ENCODE measurements around the gene ZNF711. TPM values are rescaled to one million over a fixed set of nuclear protein-coding genes. Genes with fewer than 3 reads are reported as not detected.

ZNF711 gene
- total and polyA plus RNA-seq, 2 of the 13 experiments (the other 11 are each of a cell fraction or from before 2014, with no cell fraction given) = 3.8 to 6.0 TPM

DNA sequence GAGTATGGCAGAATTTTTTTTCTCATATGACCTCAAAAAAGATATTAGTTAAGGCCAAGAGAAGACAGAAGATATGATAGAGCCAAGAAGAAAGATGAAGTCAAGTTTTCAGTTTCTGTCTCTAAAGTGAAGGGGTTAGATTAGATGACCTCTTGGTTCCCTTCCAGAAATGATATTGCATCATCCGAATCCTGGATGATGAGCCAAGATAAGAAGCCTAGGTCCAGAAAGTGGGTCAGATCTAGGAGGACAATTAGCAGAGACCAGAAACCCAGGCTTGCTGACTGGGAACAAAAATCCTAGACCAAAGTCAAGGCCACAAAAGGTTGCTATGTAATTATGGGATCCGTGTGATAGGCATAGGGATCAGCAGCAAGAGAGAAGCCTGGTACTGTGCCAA lies 20.4 kb upstream of the ZNF711 start:
- Histone ChIP-seq H3K9me3 (ENCODE audit: low read length) (no peaks in the 10 kb centered on the region), H3K4me1 (ENCODE audit: insufficient read depth, low read length) (no peaks in the 10 kb centered on the region), H3K27me3 (ENCODE audit: control insufficient read depth in 1 of 2, insufficient read depth in 2 of 2, low read length in 2 of 2) (no peaks in the 10 kb centered on the region), H4K20me1 (ENCODE audit: insufficient read depth, low read length) (no peaks in the 10 kb centered on the region), H3K4me3 (replicated peaks in 1 of 3; ENCODE audit: insufficient read depth in 1 of 3, low read depth in 2 of 3, low read length in 3 of 3) (no peak overlapping the region), H3K9ac (ENCODE audit: insufficient read depth, low read depth, low read length) (no peak overlapping the region), H2AFZ (ENCODE audit: low read length) (no peak overlapping the region), H3K36me3 (replicated peaks in 1 of 2; ENCODE audit: control insufficient read depth in 1 of 2, insufficient read depth in 2 of 2, low read length in 2 of 2) (no peaks in the 10 kb centered on the region), H3K4me2 (ENCODE audit: low read depth, low read length) (no peak overlapping the region), H3K79me2 (ENCODE audit: insufficient read depth, low read length) (no peaks in the 10 kb centered on the region), H3K27ac (ENCODE audit: extremely low read length, insufficient read depth, low read length) (no peak overlapping the region)
- in situ Hi-C loops (cut with HindIII; ENCODE audit: extremely low pct_ligation_motif_present, low pct_unique_long_range_greater_than_20kb) = no loop called here
- CTCF ChIA-PET (ENCODE audit: low intra/inter-chr PET ratio, low total read pairs) = no interaction called here
- DNase-seq (ENCODE audit: low spot score) (no peak), ATAC-seq (no peak), FAIRE-seq (no peak)
- no TSS peak for BruUV-seq (replicated peaks)
- TF ChIP-seq TEAD2 (CRISPR knock-in tag; IDR thresholded peaks at IDR 0.05) (no peak), ATF7 (IDR thresholded peaks at IDR 0.05) (0 out of 2 replicates have a peak, but pooled peaks have one; percentile 29), ATF7 (CRISPR knock-in tag; IDR thresholded peaks at IDR 0.05) (no peak)
- TF ChIP-seq, protein P1, sequence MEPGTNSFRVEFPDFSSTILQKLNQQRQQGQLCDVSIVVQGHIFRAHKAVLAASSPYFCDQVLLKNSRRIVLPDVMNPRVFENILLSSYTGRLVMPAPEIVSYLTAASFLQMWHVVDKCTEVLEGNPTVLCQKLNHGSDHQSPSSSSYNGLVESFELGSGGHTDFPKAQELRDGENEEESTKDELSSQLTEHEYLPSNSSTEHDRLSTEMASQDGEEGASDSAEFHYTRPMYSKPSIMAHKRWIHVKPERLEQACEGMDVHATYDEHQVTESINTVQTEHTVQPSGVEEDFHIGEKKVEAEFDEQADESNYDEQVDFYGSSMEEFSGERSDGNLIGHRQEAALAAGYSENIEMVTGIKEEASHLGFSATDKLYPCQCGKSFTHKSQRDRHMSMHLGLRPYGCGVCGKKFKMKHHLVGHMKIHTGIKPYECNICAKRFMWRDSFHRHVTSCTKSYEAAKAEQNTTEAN (CRISPR knock-in tag; conservative IDR thresholded peaks at IDR 0.05) = no peak
- intact Hi-C loops (cut with micrococcal nuclease; ENCODE audit: unreplicated experiment) = no loop called here
- POLR2A ChIA-PET = no interaction called here
- 14% methylated on average over 2 of the region's 2 CpGs for WGBS (ENCODE audit: low lambda C conversion rate)

DNA sequence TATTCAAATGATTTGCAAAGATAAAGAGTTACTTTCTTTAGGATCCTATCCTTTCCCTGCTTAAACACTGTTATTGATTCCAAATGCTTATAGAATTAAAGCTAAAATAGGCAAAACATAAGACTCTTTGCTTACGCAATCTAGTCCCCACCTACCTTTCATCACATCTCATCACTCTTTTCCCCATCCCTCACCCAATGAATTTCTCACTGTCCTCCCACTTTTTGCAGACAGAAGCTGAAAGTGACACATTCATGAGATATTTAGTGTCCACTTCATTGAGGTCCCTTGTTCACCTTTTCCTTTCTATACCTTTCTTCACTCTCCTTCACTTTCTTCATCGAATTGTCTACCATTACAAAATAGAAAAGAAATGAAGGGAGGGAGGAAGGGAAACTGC lies 636 bp upstream of the ZNF711 start:
- 45% methylated on average over 2 of the region's 2 CpGs for WGBS (ENCODE audit: low lambda C conversion rate)
- in situ Hi-C loops (cut with HindIII; ENCODE audit: extremely low pct_ligation_motif_present, low pct_unique_long_range_greater_than_20kb) = no loop called here

More for the DNA sequence above, 636 bp upstream of the ZNF711 start:
- BruUV-seq (replicated peaks) = no TSS peak
- Histone ChIP-seq H3K4me2 (ENCODE audit: low read depth, low read length) (peak overlapping the region; percentile 74), H2AFZ (ENCODE audit: low read length) (no peak overlapping the region), H3K27ac (ENCODE audit: extremely low read length, insufficient read depth, low read length) (no peak overlapping the region), H3K36me3 (replicated peaks in 1 of 2; ENCODE audit: control insufficient read depth in 1 of 2, insufficient read depth in 2 of 2, low read length in 2 of 2) (no peaks in the 10 kb centered on the region), H3K9me3 (ENCODE audit: low read length) (no peaks in the 10 kb centered on the region), H4K20me1 (ENCODE audit: insufficient read depth, low read length) (no peaks in the 10 kb centered on the region), H3K4me3 (replicated peaks in 1 of 3; ENCODE audit: insufficient read depth in 1 of 3, low read depth in 2 of 3, low read length in 3 of 3) (peak overlapping the region; percentile 75 to 84 (median 78); a peak in 3 of 6 replicates), H3K4me1 (ENCODE audit: insufficient read depth, low read length) (no peaks in the 10 kb centered on the region), H3K9ac (ENCODE audit: insufficient read depth, low read depth, low read length) (no peak overlapping the region), H3K79me2 (ENCODE audit: insufficient read depth, low read length) (no peaks in the 10 kb centered on the region), H3K27me3 (ENCODE audit: control insufficient read depth in 1 of 2, insufficient read depth in 2 of 2, low read length in 2 of 2) (no peaks in the 10 kb centered on the region; a peak in 1 of 5 replicates)
- CTCF ChIA-PET (ENCODE audit: low intra/inter-chr PET ratio, low total read pairs) = no interaction called here
- no peak for ATAC-seq
- FAIRE-seq = no peak
- TF ChIP-seq MAZ (IDR thresholded peaks at IDR 0.05; ENCODE audit: borderline replicate concordance, low read depth, low read length) (no peak), MAZ (CRISPR knock-in tag; IDR thresholded peaks at IDR 0.05; ENCODE audit: low read depth) (no peak), CEBPB (IDR thresholded peaks at IDR 0.05; ENCODE audit: borderline replicate concordance, low read depth, low read length) (peak; percentile 52; the same call in 1 of the 2 replicates), ZNF563 (CRISPR knock-in tag; IDR thresholded peaks at IDR 0.05) (no peak), NR2C2 (CRISPR knock-in tag; IDR thresholded peaks at IDR 0.05; ENCODE audit: borderline replicate concordance) (no peak), ZSCAN22 (CRISPR knock-in tag; IDR thresholded peaks at IDR 0.05) (no peak), KLF12 (CRISPR knock-in tag; IDR thresholded peaks at IDR 0.05; ENCODE audit: borderline replicate concordance) (no peak), CEBPG (CRISPR knock-in tag; IDR thresholded peaks at IDR 0.05) (peak; percentile 23; the same call in 1 of the 2 replicates), KDM6A (CRISPR knock-in tag; IDR thresholded peaks at IDR 0.05; ENCODE audit: low read depth) (no peak), ZNF207 (IDR thresholded peaks at IDR 0.05; ENCODE audit: borderline replicate concordance) (no peak)
- TF ChIP-seq, protein P2, sequence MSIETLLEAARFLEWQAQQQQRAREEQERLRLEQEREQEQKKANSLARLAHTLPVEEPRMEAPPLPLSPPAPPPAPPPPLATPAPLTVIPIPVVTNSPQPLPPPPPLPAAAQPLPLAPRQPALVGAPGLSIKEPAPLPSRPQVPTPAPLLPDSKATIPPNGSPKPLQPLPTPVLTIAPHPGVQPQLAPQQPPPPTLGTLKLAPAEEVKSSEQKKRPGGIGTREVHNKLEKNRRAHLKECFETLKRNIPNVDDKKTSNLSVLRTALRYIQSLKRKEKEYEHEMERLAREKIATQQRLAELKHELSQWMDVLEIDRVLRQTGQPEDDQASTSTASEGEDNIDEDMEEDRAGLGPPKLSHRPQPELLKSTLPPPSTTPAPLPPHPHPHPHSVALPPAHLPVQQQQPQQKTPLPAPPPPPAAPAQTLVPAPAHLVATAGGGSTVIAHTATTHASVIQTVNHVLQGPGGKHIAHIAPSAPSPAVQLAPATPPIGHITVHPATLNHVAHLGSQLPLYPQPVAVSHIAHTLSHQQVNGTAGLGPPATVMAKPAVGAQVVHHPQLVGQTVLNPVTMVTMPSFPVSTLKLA (IDR thresholded peaks at IDR 0.05) = no peak
- POLR2A ChIA-PET = no interaction called here
- no peak for DNase-seq (ENCODE audit: low spot score)
- intact Hi-C loops (cut with micrococcal nuclease; ENCODE audit: unreplicated experiment) = no loop called here
